ENCODE measurements around the gene BRIP1. TPM values are rescaled to one million over a fixed set of nuclear protein-coding genes. Genes with fewer than 3 reads are reported as not detected.
A peak's percentile ranks its signal among the peaks of the same experiment; 100 is the strongest.
"Not testable (repeated sequence)": the region's sequence is repeated elsewhere in the genome, so short reads cannot be mapped to it uniquely, and the experiment has no call there.

The BRIP1 gene
- total RNA-seq, 1 experiment from 2014 or later, result 30.2 TPM

DNA sequence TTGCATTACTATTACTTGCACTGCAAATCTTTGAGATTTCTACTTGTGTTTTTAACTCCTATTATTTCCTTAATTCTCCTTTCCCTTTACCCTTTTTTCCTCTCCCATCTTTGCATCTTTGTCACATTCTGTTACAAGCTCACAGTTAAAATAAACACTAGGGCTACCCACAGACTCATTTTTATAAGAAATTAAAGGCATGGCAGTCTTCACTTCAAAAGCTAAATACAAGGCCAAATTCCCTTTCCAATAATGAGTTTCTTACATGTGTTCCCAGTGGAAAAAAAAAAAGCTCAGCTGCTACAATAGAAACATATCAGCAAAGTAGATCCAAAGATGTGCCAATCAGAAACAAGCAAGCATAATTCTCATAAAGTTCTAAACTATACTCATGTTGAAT, 3.7 kb upstream of the BRIP1 start:
- intact Hi-C loops (cut with micrococcal nuclease; ENCODE audit: unreplicated experiment), result no loop called here
- BruUV-seq (replicated peaks), result no TSS peak
- Histone ChIP-seq H3K36me3 (ENCODE audit: insufficient read depth, low read length, poor library complexity, severe bottlenecking) (peaks cover 54% of the 10 kb centered on the region), H3K27ac (ENCODE audit: low read depth, low read length, poor library complexity, severe bottlenecking) (no peak overlapping the region), H3K27me3 (replicated peaks; ENCODE audit: insufficient read depth, low read depth, low read length, poor library complexity) (no peaks in the 10 kb centered on the region), H3K4me1 (ENCODE audit: insufficient read depth, low read length, poor library complexity, severe bottlenecking) (peaks cover 5% of the 10 kb centered on the region), H3K9me3 (ENCODE audit: low read depth, low read length, poor library complexity, severe bottlenecking) (no peaks in the 10 kb centered on the region), H3K4me3 (ENCODE audit: low read depth, low read length, poor library complexity, severe bottlenecking) (no peak overlapping the region)
- CTCF ChIA-PET, result no interaction called here
- POLR2A ChIA-PET (ENCODE audit: low non-redundant PET), result no interaction called here
- no peak for DNase-seq (ENCODE audit: low spot score)
- TF ChIP-seq EZH2 (IDR thresholded peaks at IDR 0.05; ENCODE audit: borderline replicate concordance, low read depth, low read length, poor library complexity, severe bottlenecking) (no peak), CTCF (conservative IDR thresholded peaks at IDR 0.05; ENCODE audit: low read depth, low read length) (no peak)

- Histone ChIP-seq H3K27me3 (replicated peaks; ENCODE audit: insufficient read depth, low read depth, low read length, poor library complexity) (no peaks in the 10 kb centered on the region), H3K36me3 (ENCODE audit: insufficient read depth, low read length, poor library complexity, severe bottlenecking) (peaks cover 37% of the 10 kb centered on the region), H3K27ac (ENCODE audit: low read depth, low read length, poor library complexity, severe bottlenecking) (peak overlapping the region; percentile 92), H3K9me3 (ENCODE audit: low read depth, low read length, poor library complexity, severe bottlenecking) (no peaks in the 10 kb centered on the region), H3K4me1 (ENCODE audit: insufficient read depth, low read length, poor library complexity, severe bottlenecking) (peaks cover 15% of the 10 kb centered on the region), H3K4me3 (ENCODE audit: low read depth, low read length, poor library complexity, severe bottlenecking) (peak overlapping the region; percentile 69)
- DNase-seq (ENCODE audit: low spot score), result no peak
- ChIA-PET POLR2A (ENCODE audit: low non-redundant PET) (interaction anchor here (0.6 to 0.7 kb wide), 6 partner anchors 64 to 747 kb away, joined by 3 to 9 read pairs (median 7); partner anchors contain the start of gene INTS2), CTCF (interaction anchor here (2.4 kb wide), 1 partner anchor 246 kb away, joined by 12 read pairs; no protein-coding TSS in a partner anchor)
- intact Hi-C loops (cut with micrococcal nuclease; ENCODE audit: unreplicated experiment), result no loop called here
- TSS peak; percentile 95 for BruUV-seq (replicated peaks)
- TF ChIP-seq CTCF (conservative IDR thresholded peaks at IDR 0.05; ENCODE audit: low read depth, low read length), result no peak
- no peak for TF ChIP-seq EZH2 (IDR thresholded peaks at IDR 0.05; ENCODE audit: borderline replicate concordance, low read depth, low read length, poor library complexity, severe bottlenecking)
Measured at GRCh38 chr17:61863801-61864126, 436 bp upstream of the BRIP1 start.

- no peaks in the 10 kb centered on the region for H3K27me3 ChIP-seq (replicated peaks; ENCODE audit: insufficient read depth, low read depth, low read length, poor library complexity)
- peaks cover 15% of the 10 kb centered on the region for H3K4me1 ChIP-seq (ENCODE audit: insufficient read depth, low read length, poor library complexity, severe bottlenecking)
- peaks cover 28% of the 10 kb centered on the region for H3K36me3 ChIP-seq (ENCODE audit: insufficient read depth, low read length, poor library complexity, severe bottlenecking)
- peak overlapping the region; percentile 92 for H3K27ac ChIP-seq (ENCODE audit: low read depth, low read length, poor library complexity, severe bottlenecking)
- no peak for DNase-seq (ENCODE audit: low spot score)
- BruUV-seq (replicated peaks), result no TSS peak
- POLR2A ChIA-PET (ENCODE audit: low non-redundant PET), result no interaction called here
- intact Hi-C loops (cut with micrococcal nuclease; ENCODE audit: unreplicated experiment), result no loop called here
- H3K4me3 ChIP-seq (ENCODE audit: low read depth, low read length, poor library complexity, severe bottlenecking), result peak overlapping the region; percentile 69
- CTCF ChIA-PET, result interaction anchor here (0.6 to 2.4 kb wide), 2 partner anchors 247 to 344 kb away, joined by 8 to 12 read pairs; no protein-coding TSS in a partner anchor
- H3K9me3 ChIP-seq (ENCODE audit: low read depth, low read length, poor library complexity, severe bottlenecking), result no peaks in the 10 kb centered on the region
- TF ChIP-seq EZH2 (IDR thresholded peaks at IDR 0.05; ENCODE audit: borderline replicate concordance, low read depth, low read length, poor library complexity, severe bottlenecking), result no peak
- TF ChIP-seq CTCF (conservative IDR thresholded peaks at IDR 0.05; ENCODE audit: low read depth, low read length), result no peak
Measured at GRCh38 chr17:61862105-61862574, 1.2 kb downstream of the BRIP1 start.

GRCh38 chr17:61860397-61860796, 2.9 kb downstream of the BRIP1 start:
- H3K27ac ChIP-seq (ENCODE audit: low read depth, low read length, poor library complexity, severe bottlenecking); CTCF ChIA-PET; POLR2A ChIA-PET (ENCODE audit: low non-redundant PET); H3K9me3 ChIP-seq (ENCODE audit: low read depth, low read length, poor library complexity, severe bottlenecking); BruUV-seq (replicated peaks); H3K27me3 ChIP-seq (replicated peaks; ENCODE audit: insufficient read depth, low read depth, low read length, poor library complexity); H3K4me3 ChIP-seq (ENCODE audit: low read depth, low read length, poor library complexity, severe bottlenecking); intact Hi-C loops (cut with micrococcal nuclease; ENCODE audit: unreplicated experiment); DNase-seq (ENCODE audit: low spot score): not testable (repeated sequence)
- H3K4me1 ChIP-seq (ENCODE audit: insufficient read depth, low read length, poor library complexity, severe bottlenecking), result peaks cover 15% of the 10 kb centered on the region
- peaks cover 36% of the 10 kb centered on the region for H3K36me3 ChIP-seq (ENCODE audit: insufficient read depth, low read length, poor library complexity, severe bottlenecking)

Measured in A673 (cell line).